Limb (tissue), 2 donors: Measurements from ENCODE around the gene CSTF3.
"Not testable (repeated sequence)": the region's sequence is repeated elsewhere in the genome, so short reads cannot be mapped to it uniquely, and the experiment has no call there.

ENCODE experiments used
- DNase-seq, 2 donors: peaks; one replicate each; pipeline ENCODE4 v3.0.0-alpha.2; 2016; ENCODE audit errors: extremely low spot score in 2 of 2

Gene CSTF3

GRCh38 chr11:33160587-33160986 is 693 bp downstream of the CSTF3 start:
- no peak for DNase-seq

DNA sequence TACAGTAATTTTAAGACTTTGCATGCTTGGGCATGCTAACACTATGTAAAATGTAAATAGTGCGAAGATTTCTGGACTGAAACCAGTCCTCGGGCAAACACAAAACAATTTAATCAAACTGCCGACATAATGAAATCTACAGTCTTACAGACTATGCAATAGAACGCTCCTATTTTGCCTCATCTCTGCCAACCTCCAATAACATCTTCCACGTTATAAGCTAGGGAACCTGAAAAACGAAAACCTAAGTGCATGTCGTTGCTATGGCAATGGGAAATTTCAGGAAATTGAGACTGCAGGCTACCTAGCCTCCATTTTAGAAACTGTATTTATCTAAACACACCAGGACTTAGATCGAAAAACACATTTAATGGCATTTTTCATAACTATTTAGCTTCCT is 1.1 kb downstream of the CSTF3 start:
- peak in 1 of 2 donors; percentile 28 for DNase-seq

- not testable (repeated sequence) for DNase-seq
Observed at GRCh38 chr11:33159378-33159867, 1.9 kb downstream of the CSTF3 start.

DNA sequence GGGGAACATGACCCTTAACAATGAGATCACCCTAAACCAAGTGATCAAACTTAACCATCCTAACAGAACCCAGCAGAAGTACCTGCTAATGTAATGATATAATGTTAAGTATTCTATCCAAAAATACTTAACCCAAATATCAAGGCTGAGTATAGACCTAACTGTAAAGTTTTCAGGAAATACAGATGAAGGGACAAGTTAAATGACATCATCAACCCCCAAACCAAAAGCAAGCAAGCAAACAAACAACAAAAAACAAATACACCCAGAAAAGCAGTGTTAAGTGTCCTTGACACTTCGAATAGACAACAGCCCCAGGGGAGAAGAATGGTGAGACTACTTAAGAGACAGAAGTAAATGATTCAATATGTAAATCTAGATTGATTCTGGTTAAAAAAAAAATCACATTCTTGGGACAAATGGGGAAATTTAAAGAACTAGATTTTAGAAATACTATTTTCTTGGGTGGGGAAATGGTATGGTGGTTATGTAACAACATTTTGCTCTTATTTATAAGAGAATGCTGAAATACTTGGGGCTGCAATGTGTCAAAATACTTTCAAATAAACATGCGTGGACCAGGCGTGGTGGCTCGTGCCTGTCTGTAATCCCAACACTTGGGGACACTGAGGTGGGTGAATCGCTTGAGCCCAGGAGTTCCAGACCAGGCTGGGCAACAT is 2.5 kb downstream of the CSTF3 start:
- no peak for DNase-seq

DNA sequence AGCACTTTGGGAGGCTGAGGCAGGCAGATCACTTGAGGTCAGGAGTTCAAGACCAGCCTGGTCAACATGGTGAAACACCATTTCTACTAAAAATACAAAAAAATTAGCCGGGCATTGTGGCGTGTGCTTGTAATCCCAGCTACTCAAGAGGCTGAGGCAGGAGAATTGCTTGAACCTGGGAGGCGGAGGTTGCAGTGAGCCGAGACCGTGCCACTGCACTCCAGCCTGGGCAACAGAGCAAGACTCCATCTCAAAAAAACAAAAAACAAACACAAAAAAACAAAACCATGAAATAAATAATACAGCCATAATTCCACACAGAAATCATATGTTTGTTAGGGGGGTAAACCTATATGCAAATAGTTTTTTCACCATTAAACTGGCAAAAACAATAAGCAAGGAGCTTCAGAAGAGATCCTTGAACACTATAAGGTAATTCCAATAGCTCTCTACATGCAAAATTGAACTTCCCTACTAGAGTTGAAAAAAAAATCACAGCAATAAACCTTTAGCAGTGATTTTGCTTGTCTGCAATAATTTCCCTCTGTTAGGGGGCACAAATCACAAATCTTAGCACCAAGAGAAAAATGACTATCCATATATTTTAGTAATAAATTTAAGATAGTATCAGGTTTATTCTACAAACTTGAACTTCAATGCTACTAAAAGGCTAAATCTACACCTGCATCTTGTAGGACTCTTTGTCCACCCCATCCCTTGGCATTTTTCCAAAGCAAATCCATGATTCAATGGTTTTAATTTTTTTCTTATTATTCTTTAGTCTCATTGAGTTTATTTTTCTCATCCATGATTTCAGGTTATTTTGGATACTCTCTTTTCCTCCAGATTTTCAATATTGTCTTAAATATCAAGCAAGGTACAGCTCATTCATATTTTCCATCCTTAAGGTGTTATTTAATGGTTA is 3.9 kb downstream of the CSTF3 start:
- no peak for DNase-seq

GRCh38 chr11:33151399-33151798 is 9.9 kb downstream of the CSTF3 start:
- no peak for DNase-seq

GRCh38 chr11:33147559-33147958 is 13.7 kb downstream of the CSTF3 start:
- no peak for DNase-seq

- DNase-seq = no peak
Observed at GRCh38 chr11:33135768-33136443, 25.4 kb downstream of the CSTF3 start.

DNA sequence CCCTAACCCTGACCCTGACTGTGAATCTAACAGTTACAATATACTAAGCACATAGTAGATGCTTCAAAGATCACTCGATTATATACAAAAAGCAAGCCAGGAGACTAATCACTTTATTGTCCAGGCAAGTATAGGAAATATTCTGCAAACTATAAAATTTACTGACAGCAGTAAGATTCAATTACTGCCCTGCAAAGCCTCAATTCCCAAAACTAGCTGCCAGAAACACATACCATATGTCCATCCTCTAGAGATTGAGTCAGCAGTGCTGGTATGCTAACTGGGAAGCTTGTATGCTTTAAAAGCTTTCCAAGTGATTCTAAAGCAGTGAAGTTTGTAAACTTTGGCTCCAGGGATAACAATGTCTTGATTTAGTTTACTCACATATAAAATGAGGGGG is 26.1 kb downstream of the CSTF3 start:
- DNase-seq = peak in 1 of 2 donors; percentile 62

DNA sequence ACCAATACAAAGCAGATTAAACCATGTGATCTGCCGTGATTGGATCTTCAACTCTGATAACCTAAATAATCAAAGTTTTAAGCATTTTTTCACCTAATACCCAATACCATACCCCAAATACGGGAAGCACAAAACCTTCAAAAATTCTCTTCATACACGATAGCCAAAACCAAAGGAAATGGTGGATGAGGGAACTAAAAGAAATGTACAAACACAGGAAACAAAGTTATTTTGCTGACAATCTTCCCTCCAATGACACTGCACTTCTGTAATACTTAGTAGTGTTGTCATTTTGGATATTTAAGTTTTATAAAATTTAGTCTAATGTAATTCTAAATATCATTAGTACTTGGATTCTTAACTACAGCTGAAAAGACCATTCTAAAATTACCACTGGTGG is 27.0 kb downstream of the CSTF3 start:
- DNase-seq = no peak

DNA sequence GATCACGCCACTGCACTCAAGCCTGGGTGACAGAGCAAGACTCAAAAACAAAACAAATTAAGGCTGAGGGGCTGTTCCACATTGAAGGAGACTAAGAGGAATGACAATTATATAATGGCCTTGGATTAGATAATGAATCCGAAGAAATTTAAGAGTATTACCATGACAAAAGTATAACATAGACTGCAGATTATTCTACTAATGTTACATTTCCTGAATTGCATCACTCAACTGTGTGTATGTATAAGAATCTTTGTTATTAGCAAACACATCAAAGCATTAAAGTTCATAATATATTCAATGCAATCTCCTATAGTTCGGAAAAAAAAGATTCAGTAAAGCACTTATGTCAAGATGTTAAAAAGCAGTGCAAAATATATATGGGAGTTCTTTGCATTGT is 27.5 kb downstream of the CSTF3 start:
- no peak for DNase-seq

GRCh38 chr11:33132510-33132909 is 28.8 kb downstream of the CSTF3 start:
- DNase-seq = no peak

DNA sequence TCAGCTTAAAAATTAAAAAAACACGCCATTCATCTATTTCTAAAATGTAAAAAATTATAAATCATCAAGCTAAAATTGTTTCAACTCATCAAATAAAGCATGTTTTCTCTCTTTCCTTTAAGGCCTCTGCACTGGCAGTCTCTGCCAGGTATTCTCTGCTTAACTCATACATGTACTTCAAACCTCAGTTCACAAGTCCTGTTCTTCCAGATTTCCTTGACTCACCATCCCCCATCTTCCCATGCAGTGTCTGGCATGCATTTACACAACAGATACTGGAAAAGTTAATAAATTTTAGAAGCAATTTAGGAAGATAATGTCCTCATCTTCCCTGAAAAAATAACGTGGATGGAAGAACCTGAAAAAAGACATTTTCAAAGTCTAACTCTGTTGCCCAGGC is 32.5 kb downstream of the CSTF3 start:
- DNase-seq = no peak

- DNase-seq = no peak
Observed at GRCh38 chr11:33125611-33126010, 35.7 kb downstream of the CSTF3 start.

GRCh38 chr11:33125025-33125424 is 36.3 kb downstream of the CSTF3 start:
- DNase-seq = no peak

DNA sequence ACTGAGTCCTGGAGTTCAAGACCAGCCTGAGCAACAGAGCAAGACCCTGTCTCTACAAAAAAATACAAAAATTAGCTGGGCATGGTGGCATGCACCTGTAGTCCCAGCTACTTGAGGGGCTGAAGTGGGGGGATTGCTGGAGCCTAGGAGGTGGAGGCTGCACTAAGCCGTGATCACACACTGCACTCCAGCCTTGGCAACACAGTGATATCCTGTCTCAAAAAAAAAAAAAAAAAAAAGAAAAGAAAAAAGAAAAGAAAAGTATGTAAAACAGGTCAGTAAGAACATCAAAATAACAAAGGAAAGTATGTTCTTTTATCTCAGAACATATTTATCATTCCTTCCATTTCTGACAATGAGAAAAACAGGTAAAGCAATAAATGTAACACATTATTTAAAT is 38.6 kb downstream of the CSTF3 start:
- not testable (repeated sequence) for DNase-seq

DNA sequence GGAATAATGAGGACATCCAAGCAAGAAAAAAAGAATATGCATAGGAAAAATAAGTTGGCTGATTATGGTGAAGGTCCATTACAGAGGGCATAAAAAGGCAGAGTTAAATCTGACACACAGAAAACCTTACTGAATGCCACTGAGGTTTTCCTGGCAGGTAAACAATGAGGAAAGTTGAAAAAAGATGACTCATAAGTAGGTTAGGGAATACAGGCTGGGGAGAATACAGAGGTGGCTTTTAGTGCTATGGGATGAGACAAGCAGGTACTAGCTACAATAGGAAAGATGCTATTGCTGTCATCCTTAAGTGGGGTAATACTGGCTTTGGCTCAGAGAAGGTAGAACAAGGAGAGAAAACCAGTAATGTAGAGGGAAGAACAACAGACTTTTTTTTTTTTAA is 44.7 kb downstream of the CSTF3 start:
- no peak for DNase-seq

DNA sequence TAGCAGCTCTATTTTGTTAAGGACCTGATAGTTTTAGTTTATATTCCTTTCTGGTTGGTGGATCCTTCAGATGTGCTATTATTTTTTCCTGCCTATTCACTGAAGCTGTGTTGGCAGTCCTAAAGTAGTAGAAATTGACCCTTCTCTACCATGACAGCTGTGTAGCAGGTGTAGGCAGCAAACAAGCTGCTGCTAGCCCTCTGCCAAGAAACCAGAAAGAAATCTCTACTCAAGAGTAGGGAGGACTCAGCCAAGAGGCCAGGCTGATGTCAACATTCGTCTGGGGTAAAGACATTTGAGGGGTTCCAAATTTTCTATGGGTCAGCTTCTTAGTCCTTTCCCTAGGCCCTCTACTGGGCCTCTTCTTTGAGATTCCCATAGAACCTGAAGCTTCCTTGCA is 51.2 kb downstream of the CSTF3 start:
- peak in 1 of 2 donors; percentile 62 for DNase-seq

DNA sequence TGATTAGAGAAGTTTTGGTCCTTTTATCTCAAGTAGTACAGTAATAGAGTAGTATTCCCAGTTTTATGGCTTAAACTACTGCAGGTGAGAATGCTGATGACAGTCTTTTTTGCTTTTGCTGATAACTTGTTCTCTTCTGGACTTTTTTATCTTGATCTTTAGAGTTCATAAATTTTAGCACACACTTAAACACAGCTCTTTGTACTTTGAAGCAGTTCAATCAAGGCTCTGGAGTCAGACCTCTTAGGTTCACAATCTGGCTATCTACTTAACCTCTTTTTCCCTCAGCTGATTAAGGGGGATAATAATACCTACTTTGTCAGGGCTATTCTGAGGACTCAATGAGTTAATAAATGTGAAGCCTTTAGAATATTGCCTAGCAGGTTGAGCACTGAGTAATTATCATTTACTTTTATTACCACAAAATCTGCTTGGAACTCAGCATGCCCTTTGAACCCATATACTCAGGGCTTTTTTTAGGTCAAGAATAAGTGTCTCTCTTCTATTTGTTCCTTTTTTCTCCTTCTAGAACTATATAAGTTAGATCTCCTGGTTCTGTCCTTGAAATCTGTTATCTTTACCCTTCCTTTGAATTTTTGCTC is 51.9 kb downstream of the CSTF3 start:
- DNase-seq = no peak

- DNase-seq = no peak
Observed at GRCh38 chr11:33103836-33104235, 57.4 kb downstream of the CSTF3 start.

GRCh38 chr11:33094157-33094556 is 67.1 kb downstream of the CSTF3 start:
- no peak for DNase-seq

DNA sequence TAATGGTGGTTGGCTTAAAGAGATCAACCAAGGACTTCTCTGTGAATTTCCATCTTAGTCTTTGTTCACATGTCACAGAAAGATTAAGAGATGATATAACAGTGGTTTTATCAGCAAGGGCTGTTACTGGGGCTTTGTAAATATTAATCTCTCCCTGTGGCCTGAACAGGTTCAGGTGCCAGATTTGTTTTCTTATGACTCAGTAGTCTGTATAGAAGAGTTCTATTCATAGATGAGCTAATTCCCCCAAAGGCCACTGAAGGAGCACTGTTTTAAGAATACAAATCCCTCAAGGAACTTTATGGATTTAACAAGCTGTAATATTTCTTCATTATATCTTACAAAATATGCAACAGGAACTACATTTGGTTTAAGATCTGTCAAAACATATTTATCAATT is 71.5 kb downstream of the CSTF3 start:
- DNase-seq = no peak
